ENCODE measurements around the gene GAPVD1. TPM values are rescaled to one million over a fixed set of nuclear protein-coding genes. Genes with fewer than 3 reads are reported as not detected.

Gene GAPVD1
- total RNA-seq, 1 experiment from 2014 or later, result 30.5 TPM

DNA sequence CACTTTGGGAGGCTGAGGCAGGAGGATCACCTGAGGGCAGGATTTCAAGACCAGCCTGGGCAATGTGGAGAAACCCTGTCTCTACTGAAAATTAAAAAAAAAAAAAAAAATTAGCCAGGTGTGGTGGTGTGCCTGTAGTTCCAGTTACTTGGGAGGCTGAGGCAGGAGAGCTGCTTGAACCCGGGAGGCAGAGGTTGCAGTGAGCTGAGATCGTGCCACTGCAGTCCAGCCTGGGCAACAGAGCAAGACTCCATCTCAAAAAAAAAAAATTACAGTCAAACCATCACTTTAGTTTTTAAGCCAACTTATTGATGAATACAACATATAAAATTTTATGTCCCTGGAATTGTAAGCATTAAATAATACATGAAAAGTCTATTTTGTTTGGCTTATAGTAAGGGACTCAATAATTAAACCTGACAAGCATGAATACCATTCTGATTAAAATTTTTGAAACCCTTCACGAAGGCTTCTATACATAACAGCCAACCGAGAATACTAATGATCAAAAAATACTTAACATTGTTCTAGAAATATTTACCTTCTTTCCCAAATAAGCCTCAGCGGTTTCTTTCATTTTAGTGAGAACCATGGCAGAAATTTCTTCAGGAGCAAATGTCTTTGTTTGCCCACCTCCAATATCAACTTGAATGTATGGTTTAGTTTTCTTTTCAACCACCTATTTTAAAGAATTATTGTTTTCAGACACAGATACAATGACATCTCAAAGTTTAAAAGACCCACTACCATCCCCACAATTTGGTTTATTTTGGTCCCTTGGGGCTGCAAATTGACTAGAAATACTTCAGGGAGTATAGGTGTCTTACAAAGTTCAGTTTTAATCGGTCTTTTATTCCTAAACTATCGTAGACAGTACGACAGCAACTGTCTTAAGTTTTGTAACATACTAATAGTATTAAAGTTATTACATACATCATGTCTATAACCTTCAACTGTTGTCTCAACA lies 21.7 kb upstream of the GAPVD1 start:
- Histone ChIP-seq H3F3A (ENCODE audit: low read length, unreplicated experiment) (peaks cover 16% of the 10 kb centered on the region), H3K9ac (ENCODE audit: low read length) (peak overlapping the region; percentile 99), H3K9me3 (ENCODE audit: low read length) (no peaks in the 10 kb centered on the region), H3K36me3 (ENCODE audit: low read depth, low read length) (peaks cover 55% of the 10 kb centered on the region), H3K4me3 (ENCODE audit: low read length) (peak overlapping the region; percentile 93), H3K4me1 (ENCODE audit: insufficient read depth, low read length) (peaks cover 50% of the 10 kb centered on the region), H4K20me1 (ENCODE audit: low read length) (peaks cover 60% of the 10 kb centered on the region), H3K27me3 (ENCODE audit: low read length) (no peaks in the 10 kb centered on the region), H3K4me2 (ENCODE audit: low read length) (peak overlapping the region; percentile 89), H2AFZ (ENCODE audit: low read length) (no peak overlapping the region), H3K27ac (ENCODE audit: low read length) (0 out of 2 replicates have a peak overlapping the region, but pooled peaks have one; percentile 65), H3K79me2 (ENCODE audit: low read length) (peaks cover 67% of the 10 kb centered on the region), H3K9me2 (replicated peaks; ENCODE audit: low read length) (no peaks in the 10 kb centered on the region)
- intact Hi-C loops (cut with micrococcal nuclease), result no loop called here
- POLR2A ChIA-PET (ENCODE audit: unreplicated experiment), result interaction anchor here (0.7 kb wide), 1 partner anchor 101 kb away, joined by 4 read pairs; no protein-coding TSS in a partner anchor
- DNase-seq, result no peak
- BruUV-seq (replicated peaks), result no TSS peak
- ATAC-seq, result no peak
- TF ChIP-seq, protein P1, sequence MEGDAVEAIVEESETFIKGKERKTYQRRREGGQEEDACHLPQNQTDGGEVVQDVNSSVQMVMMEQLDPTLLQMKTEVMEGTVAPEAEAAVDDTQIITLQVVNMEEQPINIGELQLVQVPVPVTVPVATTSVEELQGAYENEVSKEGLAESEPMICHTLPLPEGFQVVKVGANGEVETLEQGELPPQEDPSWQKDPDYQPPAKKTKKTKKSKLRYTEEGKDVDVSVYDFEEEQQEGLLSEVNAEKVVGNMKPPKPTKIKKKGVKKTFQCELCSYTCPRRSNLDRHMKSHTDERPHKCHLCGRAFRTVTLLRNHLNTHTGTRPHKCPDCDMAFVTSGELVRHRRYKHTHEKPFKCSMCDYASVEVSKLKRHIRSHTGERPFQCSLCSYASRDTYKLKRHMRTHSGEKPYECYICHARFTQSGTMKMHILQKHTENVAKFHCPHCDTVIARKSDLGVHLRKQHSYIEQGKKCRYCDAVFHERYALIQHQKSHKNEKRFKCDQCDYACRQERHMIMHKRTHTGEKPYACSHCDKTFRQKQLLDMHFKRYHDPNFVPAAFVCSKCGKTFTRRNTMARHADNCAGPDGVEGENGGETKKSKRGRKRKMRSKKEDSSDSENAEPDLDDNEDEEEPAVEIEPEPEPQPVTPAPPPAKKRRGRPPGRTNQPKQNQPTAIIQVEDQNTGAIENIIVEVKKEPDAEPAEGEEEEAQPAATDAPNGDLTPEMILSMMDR (conservative IDR thresholded peaks at IDR 0.05; ENCODE audit: low read depth, low read length), result no peak
- no peak for TF ChIP-seq EZH2phosphoT487 (IDR thresholded peaks at IDR 0.05; ENCODE audit: borderline replicate concordance, low read length)
- no peak for TF ChIP-seq EZH2 (IDR thresholded peaks at IDR 0.05; ENCODE audit: low read length, unreplicated experiment)
- CTCF ChIA-PET, result no interaction called here

DNA sequence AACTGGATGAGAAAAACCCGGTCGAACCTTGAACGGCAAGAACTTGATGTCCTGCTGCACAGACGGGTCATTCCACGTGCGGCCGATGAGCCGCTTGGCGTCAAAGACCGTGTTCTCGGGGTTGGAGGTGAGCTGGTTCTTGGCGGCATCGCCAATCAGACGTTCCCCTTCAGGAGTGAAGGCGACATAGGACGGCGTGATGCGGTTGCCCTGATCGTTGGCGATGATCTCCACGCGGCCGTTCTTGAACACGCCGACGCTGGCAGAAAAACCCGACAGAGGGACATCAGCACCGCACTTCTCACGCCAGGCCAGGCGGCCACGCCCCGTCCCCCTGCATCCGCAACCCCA lies 21.0 kb upstream of the GAPVD1 start:
- Histone ChIP-seq H3K9me3 (ENCODE audit: low read length) (no peaks in the 10 kb centered on the region), H3K4me1 (ENCODE audit: insufficient read depth, low read length) (peaks cover 44% of the 10 kb centered on the region), H3F3A (ENCODE audit: low read length, unreplicated experiment) (peaks cover 11% of the 10 kb centered on the region), H3K27me3 (ENCODE audit: low read length) (no peaks in the 10 kb centered on the region), H3K27ac (ENCODE audit: low read length) (peak overlapping the region; percentile 65), H3K9me2 (replicated peaks; ENCODE audit: low read length) (no peaks in the 10 kb centered on the region), H2AFZ (ENCODE audit: low read length) (no peak overlapping the region), H3K79me2 (ENCODE audit: low read length) (peaks cover 64% of the 10 kb centered on the region), H3K9ac (ENCODE audit: low read length) (peak overlapping the region; percentile 99), H3K4me3 (ENCODE audit: low read length) (peak overlapping the region; percentile 93), H3K36me3 (ENCODE audit: low read depth, low read length) (peaks cover 52% of the 10 kb centered on the region), H3K4me2 (ENCODE audit: low read length) (peak overlapping the region; percentile 89), H4K20me1 (ENCODE audit: low read length) (peaks cover 54% of the 10 kb centered on the region)
- TF ChIP-seq, protein P1 (conservative IDR thresholded peaks at IDR 0.05; ENCODE audit: low read depth, low read length), result no peak
- no peak for TF ChIP-seq EZH2phosphoT487 (IDR thresholded peaks at IDR 0.05; ENCODE audit: borderline replicate concordance, low read length)
- no peak for TF ChIP-seq EZH2 (IDR thresholded peaks at IDR 0.05; ENCODE audit: low read length, unreplicated experiment)
- peak; percentile 0; the same call in 1 of the 2 replicates for ATAC-seq
- POLR2A ChIA-PET (ENCODE audit: unreplicated experiment), result interaction anchor here (0.7 kb wide), 1 partner anchor 101 kb away, joined by 4 read pairs; no protein-coding TSS in a partner anchor
- peak; percentile 22 for DNase-seq
- intact Hi-C loops (cut with micrococcal nuclease), result no loop called here
- CTCF ChIA-PET, result no interaction called here
- TSS peak; percentile 45 for BruUV-seq (replicated peaks)

Data from PC-3 (cell line).